HG03442 (cell line): ENCODE data around the gene SLC48A1.

Experiments
- ATAC-seq: cut with Tn5 transposase; IDR thresholded peaks from one replicate; pipeline ENCODE4 v1.9.1; 2021; ENCODE audit warnings: mild to moderate bottlenecking, moderate library complexity; ENCODE audit not compliant: unreplicated experiment

SLC48A1 gene

DNA sequence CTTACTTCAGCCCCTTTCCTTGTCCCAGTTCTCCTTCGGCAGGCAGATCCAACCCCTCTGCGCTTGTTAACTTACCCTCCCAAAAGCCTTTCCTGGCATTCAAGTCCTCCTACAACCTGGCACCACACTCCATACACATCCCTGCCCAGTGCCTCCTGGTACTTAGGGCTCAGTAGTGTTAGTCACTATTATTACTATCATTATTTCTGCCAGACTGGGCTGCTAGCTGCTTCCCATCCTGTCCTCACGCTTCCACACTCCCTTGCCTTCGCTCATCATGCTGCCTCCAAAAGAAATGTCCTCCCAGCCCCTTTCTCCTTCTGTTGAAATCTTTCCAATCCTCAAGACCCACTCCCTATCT, 48.3 kb downstream of the SLC48A1 start:
- ATAC-seq = no peak

GRCh38 chr12:47822401-47822800, 49.4 kb downstream of the SLC48A1 start:
- no peak for ATAC-seq

DNA sequence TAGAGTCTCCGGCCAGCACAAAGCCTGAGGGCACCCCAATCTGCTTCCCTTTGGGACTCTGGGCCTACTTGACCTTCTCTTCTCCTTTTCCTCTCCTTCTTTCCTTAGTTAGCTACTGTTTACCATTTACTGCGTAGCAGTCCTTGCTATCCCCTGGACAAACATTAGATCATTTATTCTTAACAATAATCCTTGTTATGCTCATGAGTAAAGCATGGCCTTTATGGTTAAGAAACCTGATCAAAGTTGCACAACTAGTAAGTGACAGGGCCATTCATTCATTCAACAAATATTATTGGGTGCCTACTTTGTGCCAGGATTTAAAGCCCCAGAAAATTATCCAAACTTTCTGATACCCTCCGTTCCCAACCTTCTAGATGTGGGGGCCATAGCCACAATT, 49.8 kb downstream of the SLC48A1 start:
- no peak for ATAC-seq

DNA sequence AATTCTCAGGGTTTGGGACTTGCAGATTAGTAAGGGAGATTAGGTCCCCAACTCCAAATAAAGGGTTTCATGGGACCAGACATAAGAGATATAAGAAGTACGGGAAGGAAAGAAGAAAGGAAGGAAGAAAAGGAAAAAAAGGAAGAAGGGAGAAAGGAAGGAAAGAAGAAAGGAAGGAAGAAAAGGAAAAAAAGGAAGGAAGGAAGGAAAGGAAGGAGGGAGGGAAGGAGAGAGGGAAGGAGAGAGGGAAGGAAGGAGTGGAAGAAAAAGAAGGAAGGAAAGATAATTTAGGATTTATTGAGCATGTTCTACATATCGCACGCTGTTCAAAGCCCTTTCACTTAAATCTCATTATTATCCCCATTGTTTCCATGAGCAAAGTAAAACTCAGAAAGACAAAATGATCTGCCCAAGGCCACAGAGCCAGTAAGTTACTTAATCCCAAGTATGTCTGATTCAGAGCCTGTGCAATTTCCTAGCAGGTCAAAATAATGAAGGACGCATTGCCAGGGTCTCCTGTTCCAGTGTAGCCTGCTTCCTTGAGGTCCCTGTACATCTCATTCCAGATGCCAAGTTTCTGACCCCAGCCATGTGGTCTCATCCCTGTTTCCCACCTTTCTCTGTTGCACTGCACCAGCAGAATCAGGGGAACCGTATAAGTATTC, 50.5 kb downstream of the SLC48A1 start:
- no peak for ATAC-seq

DNA sequence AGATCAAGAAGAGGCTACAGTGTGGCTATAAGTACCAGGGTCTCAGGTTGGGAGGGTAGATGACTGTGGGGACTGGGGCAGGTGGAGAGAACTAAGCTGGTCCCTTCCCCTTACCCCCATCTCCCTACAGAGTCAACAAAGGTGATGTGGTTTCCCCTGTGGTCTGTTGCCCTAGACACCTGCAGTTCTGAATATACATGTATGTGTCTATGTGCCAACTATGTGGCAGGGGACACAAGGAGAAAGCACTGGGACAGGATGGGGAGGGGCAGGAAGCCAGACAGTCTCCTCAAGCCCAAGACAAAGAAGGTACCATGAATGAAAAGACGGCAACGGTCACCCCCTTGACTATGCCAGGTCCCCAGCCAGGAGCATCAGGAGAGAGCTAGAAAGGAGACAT, 51.2 kb downstream of the SLC48A1 start:
- ATAC-seq = no peak

DNA sequence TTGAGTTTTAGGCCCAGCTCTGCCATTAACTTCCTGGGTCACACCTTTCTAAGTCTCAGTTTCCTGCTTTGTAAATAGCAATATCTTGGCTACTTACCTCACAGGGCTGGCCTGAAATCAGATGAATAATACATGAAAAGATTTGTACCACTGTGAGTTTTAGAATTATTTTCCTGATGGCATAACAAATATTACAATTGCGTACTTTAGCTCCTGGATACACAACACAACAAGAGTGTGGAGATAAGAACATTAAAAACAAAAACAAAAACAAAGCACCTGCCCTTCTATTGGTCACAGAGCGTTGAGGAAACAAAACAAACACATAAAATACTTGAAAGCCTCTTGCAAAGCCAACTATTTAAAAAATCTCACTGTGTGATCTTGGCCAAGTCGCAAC, 51.6 kb downstream of the SLC48A1 start:
- no peak for ATAC-seq

- no peak for ATAC-seq
Observed at GRCh38 chr12:47825173-47825639, 52.2 kb downstream of the SLC48A1 start.

GRCh38 chr12:47828008-47828975, 55.3 kb downstream of the SLC48A1 start:
- no peak for ATAC-seq

GRCh38 chr12:47828976-47829482, 56.0 kb downstream of the SLC48A1 start:
- ATAC-seq = no peak

DNA sequence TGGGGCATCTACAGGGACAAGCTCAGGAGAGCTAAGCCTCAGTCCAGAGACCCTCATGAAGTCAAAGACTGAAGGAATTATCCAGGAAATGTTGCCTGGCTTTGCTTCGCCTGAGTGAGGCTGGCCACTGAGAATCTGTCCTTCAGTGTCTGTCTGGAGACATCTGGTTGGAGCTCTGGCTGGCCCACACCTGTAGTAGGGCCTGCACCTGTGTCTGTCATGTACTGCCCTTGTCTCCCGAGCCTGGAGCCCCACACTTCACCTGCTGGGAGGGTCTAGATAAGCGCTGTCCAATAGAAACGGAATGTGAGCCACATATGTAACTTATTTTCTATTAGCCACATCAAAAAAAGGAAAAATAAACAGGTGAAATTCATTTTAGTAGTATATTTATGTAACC, 56.5 kb downstream of the SLC48A1 start:
- no peak for ATAC-seq
